CD8-positive, alpha-beta memory T cell (primary cell): ENCODE results near the gene IL32. TPM values are rescaled to one million over a fixed set of nuclear protein-coding genes. Genes with fewer than 3 reads are reported as not detected.
A peak's percentile ranks its signal among the peaks of the same experiment; 100 is the strongest.
"Not testable (repeated sequence)": the region's sequence is repeated elsewhere in the genome, so short reads cannot be mapped to it uniquely, and the experiment has no call there.

Experiments used
- CTCF ChIA-PET: fragments of 350-600 bp; sonication (Branson Sonifier 250); formaldehyde crosslinking; loops from one replicate; lab custom pipeline; 2021; ENCODE audit warnings: antibody characterized with exemption; lab: Charles Lee
- POLR2A ChIA-PET: fragments of 350-600 bp; sonication (Branson Sonifier 250); formaldehyde crosslinking; loops from one replicate; lab custom pipeline; 2021; ENCODE audit warnings: antibody characterized with exemption; lab: Charles Lee
- DNase-seq, 5 donors: peaks; one replicate each; pipeline versions ENCODE4 v3.0.0 to v3.0.0-alpha.2; 2020 to 2022; ENCODE audit warnings: mixed read lengths in 1 of 5
- H3K27ac ChIP-seq: one replicate; pipeline ENCODE4 v1.7.0; 2013; ENCODE audit warnings: low read depth, mild to moderate bottlenecking, low read length, moderate library complexity
- H3K27me3 ChIP-seq: 2 replicates; pipeline ENCODE4 v1.7.0; 2013; ENCODE audit warnings: low read length, mild to moderate bottlenecking; ENCODE audit not compliant: insufficient read depth, poor library complexity, severe bottlenecking
- H3K36me3 ChIP-seq: 2 replicates; pipeline ENCODE4 v1.7.0; 2013; ENCODE audit warnings: mild to moderate bottlenecking, low read length, moderate library complexity; ENCODE audit not compliant: insufficient read depth
- H3K4me1 ChIP-seq: 2 replicates; pipeline ENCODE4 v1.7.0; 2013; ENCODE audit warnings: mild to moderate bottlenecking, low read length, moderate library complexity; ENCODE audit not compliant: insufficient read depth
- H3K4me3 ChIP-seq: 2 replicates; pipeline ENCODE4 v1.7.0; 2013; ENCODE audit warnings: mild to moderate bottlenecking, low read length
- H3K9me3 ChIP-seq: 2 replicates; pipeline ENCODE4 v1.7.0; 2013; ENCODE audit warnings: mild to moderate bottlenecking, low read length
- H3K27ac Mint-ChIP-seq, 8 donors: one replicate each; pipeline ENCODE4 v1.8.0; 2020 to 2021; ENCODE audit warnings: mixed read lengths in 8 of 8, mild to moderate bottlenecking in 6 of 8, inconsistent platforms in 3 of 8, moderate library complexity in 3 of 8
- H3K27me3 Mint-ChIP-seq, 2 donors: one replicate each; pipeline ENCODE4 v1.8.0; 2020 to 2021; ENCODE audit warnings: mixed read lengths in 2 of 2, mild to moderate bottlenecking in 1 of 2, moderate library complexity in 1 of 2
- H3K36me3 Mint-ChIP-seq, 3 donors: one replicate each; pipeline ENCODE4 v1.8.0; 2020 to 2021; ENCODE audit warnings: mixed read lengths in 3 of 3, inconsistent platforms in 1 of 3, mild to moderate bottlenecking in 1 of 3
- H3K4me1 Mint-ChIP-seq, 3 donors: one replicate each; pipeline ENCODE4 v1.8.0; 2020 to 2021; ENCODE audit warnings: mixed read lengths in 3 of 3, inconsistent platforms in 1 of 3, mild to moderate bottlenecking in 1 of 3
- H3K4me3 Mint-ChIP-seq, 7 donors: one replicate each; pipeline ENCODE4 v1.8.0; 2020 to 2021; ENCODE audit warnings: mixed read lengths in 7 of 7, mild to moderate bottlenecking in 6 of 7, moderate library complexity in 4 of 7, inconsistent platforms in 2 of 7
- H3K9me3 Mint-ChIP-seq, 5 donors: one replicate each; pipeline ENCODE4 v1.8.0; 2020 to 2022; ENCODE audit warnings: mixed read lengths in 5 of 5, mild to moderate bottlenecking in 3 of 5, moderate library complexity in 2 of 5, inconsistent platforms in 1 of 5
- polyA plus RNA-seq: library from polyadenylated mRNA; unstranded; fragments of 300-500 nt; fragmentation: Illumina TruSeq; gene quantifications from one replicate; pipeline ENCODE4 v1.2.3, GENCODE V29; 2021
- total RNA-seq, 2 experiments: library from RNA; stranded (reverse); gene quantifications; one replicate each; pipeline ENCODE4 v1.2.3, GENCODE V29; 2021

The IL32 gene
- total and polyA plus RNA-seq, 3 experiments from 2014 or later = 975 to 3,843 (median 992) TPM

DNA sequence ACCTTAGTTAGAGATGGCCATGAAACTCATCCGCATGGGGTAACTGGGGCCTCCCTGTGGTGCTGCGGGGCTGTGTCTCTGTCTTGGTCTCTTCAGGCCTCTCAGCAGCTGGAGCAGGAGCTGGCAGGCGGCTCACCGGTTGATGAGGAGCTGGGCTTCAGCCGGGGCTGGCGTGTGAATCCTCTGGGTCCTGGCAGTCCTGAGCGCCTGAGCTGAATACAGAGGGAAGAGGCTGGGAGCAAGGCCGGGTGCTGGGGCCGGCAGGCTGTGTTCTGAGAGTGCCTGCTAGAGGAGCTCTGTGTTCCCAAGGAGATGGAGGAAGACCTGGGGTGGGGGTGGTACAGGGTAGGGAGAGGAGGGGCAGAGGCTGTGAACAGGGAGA lies 9.7 kb upstream of the IL32 start:
- ChIA-PET POLR2A (interaction anchor here (1.4 to 2.0 kb wide), 3 partner anchors 24 to 74 kb away, joined by 3 to 8 read pairs (median 4); no protein-coding TSS in a partner anchor), CTCF (interaction anchor here (1.0 to 6.4 kb wide), 6 partner anchors 9 to 74 kb away, joined by 3 to 190 read pairs (median 4); partner anchors contain the start of genes IL32 and ZNF213)
- Mint-ChIP-seq H3K36me3 (peaks cover 0 to 33% (median 6%) of the 10 kb centered on the region in 3 donors), H3K4me1 (peaks cover 43 to 75% (median 58%) of the 10 kb centered on the region in 3 donors), H3K4me3 (peak overlapping the region in 6 of 7 donors; percentile 55 to 81 (median 75)), H3K27ac (peak overlapping the region in 6 of 8 donors; percentile 72 to 95 (median 90))
- not testable (repeated sequence) for DNase-seq, H3K36me3 ChIP-seq, H3K27me3 ChIP-seq, H3K9me3 ChIP-seq, H3K9me3 Mint-ChIP-seq, H3K4me3 ChIP-seq, H3K27ac ChIP-seq, H3K27me3 Mint-ChIP-seq
- H3K4me1 ChIP-seq = peaks cover 42% of the 10 kb centered on the region

DNA sequence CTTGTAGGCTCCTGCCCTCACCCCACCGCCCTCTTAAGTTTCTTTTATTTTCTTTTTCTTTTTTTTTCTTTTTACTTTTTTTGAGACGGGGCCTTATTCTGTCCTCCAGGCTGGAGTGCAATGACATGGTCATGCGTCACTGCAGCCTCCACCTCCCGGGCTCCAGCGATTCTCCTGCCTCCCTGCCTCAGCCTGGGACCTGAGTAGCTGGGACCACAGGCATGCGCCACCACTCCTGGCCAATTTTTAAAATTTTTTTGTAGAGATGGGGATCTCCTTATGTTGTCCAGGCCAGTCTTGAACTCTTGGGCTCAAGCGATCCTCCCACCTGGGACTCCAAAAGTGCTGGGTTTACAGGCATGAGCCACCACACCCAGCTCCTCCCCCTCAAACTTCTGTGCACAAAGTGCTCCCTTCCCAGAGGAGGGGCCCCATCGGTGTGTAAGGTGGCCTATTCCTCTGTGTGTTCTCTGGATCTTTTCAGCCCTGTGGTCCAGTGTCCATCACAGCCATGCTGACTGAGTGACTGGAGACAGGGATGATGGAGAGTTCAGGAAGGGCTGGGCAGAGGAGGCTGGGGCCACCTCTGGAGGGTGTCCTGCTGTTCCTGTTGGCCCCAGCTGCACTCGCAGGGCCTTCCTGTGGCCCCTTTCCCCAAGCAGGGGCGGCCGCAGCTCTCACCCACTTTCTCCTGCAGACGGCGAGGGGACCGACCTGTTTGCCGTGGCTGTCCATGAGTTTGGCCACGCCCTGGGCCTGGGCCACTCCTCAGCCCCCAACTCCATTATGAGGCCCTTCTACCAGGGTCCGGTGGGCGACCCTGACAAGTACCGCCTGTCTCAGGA lies 8.9 kb upstream of the IL32 start:
- H3K36me3 Mint-ChIP-seq = peaks cover 0 to 33% (median 6%) of the 10 kb centered on the region in 3 donors
- H3K27me3 Mint-ChIP-seq = no peaks in the 10 kb centered on the region
- DNase-seq = no peak
- H3K4me3 ChIP-seq = no peak overlapping the region
- no peaks in the 10 kb centered on the region for H3K36me3 ChIP-seq
- H3K27me3 ChIP-seq = no peaks in the 10 kb centered on the region
- H3K9me3 ChIP-seq = no peaks in the 10 kb centered on the region
- peaks cover 43 to 67% (median 51%) of the 10 kb centered on the region in 3 donors for H3K4me1 Mint-ChIP-seq
- H3K27ac Mint-ChIP-seq = peak overlapping the region in 7 of 8 donors; percentile 43 to 99 (median 76)
- H3K4me1 ChIP-seq = peaks cover 42% of the 10 kb centered on the region
- ChIA-PET POLR2A (interaction anchor here (0.6 to 2.0 kb wide), 3 partner anchors 18 to 54 kb away, joined by 3 to 4 read pairs (median 4); no protein-coding TSS in a partner anchor), CTCF (interaction anchor here (0.8 to 6.4 kb wide), 9 partner anchors 8 to 103 kb away, joined by 3 to 190 read pairs (median 3); partner anchors contain the start of genes IL32, ZNF213 and ZSCAN10)
- no peaks in the 10 kb centered on the region for H3K9me3 Mint-ChIP-seq
- no peak overlapping the region for H3K27ac ChIP-seq
- H3K4me3 Mint-ChIP-seq = peak overlapping the region; percentile 59 to 96 (median 68)

DNA sequence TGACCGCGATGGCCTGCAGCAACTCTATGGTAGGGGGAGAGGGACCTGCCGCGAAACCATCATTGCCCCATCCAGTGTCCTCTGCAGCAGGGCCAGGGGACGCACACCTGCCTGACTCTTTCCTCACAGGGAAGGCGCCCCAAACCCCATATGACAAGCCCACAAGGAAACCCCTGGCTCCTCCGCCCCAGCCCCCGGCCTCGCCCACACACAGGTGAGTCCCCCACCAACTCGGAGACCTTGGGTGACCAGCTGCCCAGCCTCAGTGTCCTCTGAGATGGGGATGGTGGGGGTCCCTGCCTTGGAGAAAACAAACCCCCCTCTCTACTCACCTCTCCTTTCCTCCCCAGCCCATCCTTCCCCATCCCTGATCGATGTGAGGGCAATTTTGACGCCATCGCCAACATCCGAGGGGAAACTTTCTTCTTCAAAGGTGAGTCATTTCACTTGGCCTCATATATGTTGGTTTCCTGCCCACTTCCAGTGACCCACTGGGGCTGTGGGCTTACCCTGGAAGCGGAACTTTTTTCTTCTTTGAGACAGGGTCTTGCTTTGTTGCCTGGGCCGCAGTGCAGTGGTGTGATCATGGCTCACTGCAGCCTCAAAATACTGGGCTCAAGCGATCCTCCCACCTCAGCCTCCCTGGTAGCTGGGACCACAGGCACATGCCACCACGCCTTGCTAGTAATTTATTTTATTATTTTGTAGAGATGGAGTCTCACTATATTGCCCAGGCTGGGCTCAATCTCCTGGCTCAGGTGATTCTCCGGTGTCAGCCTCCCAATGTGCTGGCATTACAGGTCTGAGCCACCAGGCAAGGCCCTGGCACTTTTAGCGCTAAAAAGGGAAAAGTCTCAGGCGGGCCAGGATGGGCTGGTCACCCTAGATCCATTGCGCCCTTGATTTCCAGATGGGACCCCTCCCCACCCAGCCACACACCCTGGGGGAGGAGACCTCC lies 8.0 kb upstream of the IL32 start:
- ChIA-PET POLR2A (interaction anchor here (0.6 to 2.8 kb wide), 5 partner anchors 9 to 72 kb away, joined by 3 to 28 read pairs (median 5); no protein-coding TSS in a partner anchor), CTCF (interaction anchor here (1.1 to 6.4 kb wide), 22 partner anchors 10 to 108 kb away, joined by 3 to 190 read pairs (median 7); partner anchors contain the start of genes BICDL2, HCFC1R1, MMP25 and THOC6)
- Histone ChIP-seq H3K9me3 (no peaks in the 10 kb centered on the region), H3K27ac (no peak overlapping the region), H3K36me3 (no peaks in the 10 kb centered on the region), H3K27me3 (no peaks in the 10 kb centered on the region), H3K4me3 (peak overlapping the region; percentile 71), H3K4me1 (peaks cover 47% of the 10 kb centered on the region)
- DNase-seq = no peak
- Mint-ChIP-seq H3K27ac (peak overlapping the region; percentile 51 to 99 (median 86)), H3K4me3 (peak overlapping the region; percentile 37 to 96 (median 63)), H3K9me3 (no peaks in the 10 kb centered on the region), H3K4me1 (peaks cover 42 to 69% (median 52%) of the 10 kb centered on the region in 3 donors), H3K27me3 (no peaks in the 10 kb centered on the region), H3K36me3 (peaks cover 0 to 30% (median 6%) of the 10 kb centered on the region in 3 donors)

DNA sequence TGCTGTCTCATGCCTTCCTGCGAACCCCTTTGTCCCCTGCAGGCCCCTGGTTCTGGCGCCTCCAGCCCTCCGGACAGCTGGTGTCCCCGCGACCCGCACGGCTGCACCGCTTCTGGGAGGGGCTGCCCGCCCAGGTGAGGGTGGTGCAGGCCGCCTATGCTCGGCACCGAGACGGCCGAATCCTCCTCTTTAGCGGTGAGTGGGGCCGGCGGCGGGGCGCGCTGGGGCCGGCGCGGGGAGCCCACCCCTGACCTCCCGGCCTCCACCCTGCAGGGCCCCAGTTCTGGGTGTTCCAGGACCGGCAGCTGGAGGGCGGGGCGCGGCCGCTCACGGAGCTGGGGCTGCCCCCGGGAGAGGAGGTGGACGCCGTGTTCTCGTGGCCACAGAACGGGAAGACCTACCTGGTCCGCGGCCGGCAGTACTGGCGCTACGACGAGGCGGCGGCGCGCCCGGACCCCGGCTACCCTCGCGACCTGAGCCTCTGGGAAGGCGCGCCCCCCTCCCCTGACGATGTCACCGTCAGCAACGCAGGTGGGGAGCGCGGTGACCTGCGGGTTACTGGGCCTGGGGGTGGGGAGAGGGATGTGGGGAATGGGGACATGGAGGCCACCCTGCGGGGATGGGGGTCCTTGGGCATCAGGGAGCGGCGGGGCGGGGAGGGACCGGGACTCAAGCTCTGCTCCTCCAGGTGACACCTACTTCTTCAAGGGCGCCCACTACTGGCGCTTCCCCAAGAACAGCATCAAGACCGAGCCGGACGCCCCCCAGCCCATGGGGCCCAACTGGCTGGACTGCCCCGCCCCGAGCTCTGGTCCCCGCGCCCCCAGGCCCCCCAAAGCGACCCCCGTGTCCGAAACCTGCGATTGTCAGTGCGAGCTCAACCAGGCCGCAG lies 7.1 kb upstream of the IL32 start:
- H3K9me3 ChIP-seq = no peaks in the 10 kb centered on the region
- CTCF ChIA-PET = interaction anchor here (0.7 to 6.4 kb wide), 31 partner anchors 10 to 107 kb away, joined by 3 to 190 read pairs (median 6); partner anchors contain the start of genes BICDL2, CLDN9, HCFC1R1 and MMP25
- H3K27ac Mint-ChIP-seq = peak overlapping the region; percentile 75 to 97 (median 87)
- no peaks in the 10 kb centered on the region for H3K27me3 Mint-ChIP-seq
- POLR2A ChIA-PET = interaction anchor here (0.6 to 2.8 kb wide), 11 partner anchors 8 to 100 kb away, joined by 3 to 28 read pairs (median 5); partner anchors contain the start of gene ZNF213
- no peaks in the 10 kb centered on the region for H3K27me3 ChIP-seq
- peaks cover 0 to 30% (median 6%) of the 10 kb centered on the region in 3 donors for H3K36me3 Mint-ChIP-seq
- peaks cover 46 to 75% (median 60%) of the 10 kb centered on the region in 3 donors for H3K4me1 Mint-ChIP-seq
- H3K4me1 ChIP-seq = peaks cover 47% of the 10 kb centered on the region
- peak overlapping the region; percentile 71 for H3K4me3 ChIP-seq
- no peaks in the 10 kb centered on the region for H3K36me3 ChIP-seq
- H3K4me3 Mint-ChIP-seq = peak overlapping the region; percentile 90 to 97 (median 93)
- peak; percentile 38 to 75 (median 49) for DNase-seq
- peak overlapping the region; percentile 75 for H3K27ac ChIP-seq
- H3K9me3 Mint-ChIP-seq = no peaks in the 10 kb centered on the region

DNA sequence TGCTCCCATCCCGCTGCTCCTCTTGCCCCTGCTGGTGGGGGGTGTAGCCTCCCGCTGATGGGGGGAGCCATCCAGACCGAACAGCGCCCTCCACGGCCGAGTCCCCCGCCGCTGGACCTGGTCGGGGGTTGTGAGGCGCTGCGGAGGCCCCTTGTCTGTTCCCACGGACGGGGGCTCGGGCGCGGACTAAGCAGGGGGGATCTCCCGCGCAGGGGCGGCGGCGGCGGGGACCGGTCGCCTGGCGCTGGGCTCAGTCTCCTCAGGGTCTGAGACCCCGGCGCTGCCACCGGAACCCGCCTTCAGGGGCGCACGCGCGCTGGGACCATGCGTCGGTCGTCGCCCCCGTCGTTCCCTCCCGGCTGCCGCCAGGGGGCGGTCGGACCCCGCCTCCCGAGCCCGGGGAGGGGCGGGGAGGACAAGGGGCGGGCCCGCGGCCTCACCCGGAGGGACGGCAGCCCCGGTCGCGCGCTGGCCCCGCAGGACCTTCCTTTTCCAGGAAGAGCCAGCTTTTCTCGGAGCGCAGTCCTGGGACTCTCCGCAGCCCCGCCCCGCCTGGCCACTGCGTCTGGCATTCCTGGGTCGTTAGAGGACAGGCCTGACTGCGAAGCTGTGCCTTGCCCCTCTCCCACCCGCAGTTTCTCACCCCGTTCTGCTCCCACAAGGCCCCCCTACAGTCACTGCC lies 6.3 kb upstream of the IL32 start:
- DNase-seq = peak; percentile 83 to 89 (median 85)
- POLR2A ChIA-PET = interaction anchor here (0.6 to 2.8 kb wide), 9 partner anchors 9 to 99 kb away, joined by 3 to 28 read pairs (median 5); partner anchors contain the start of gene ZNF213
- H3K27ac ChIP-seq = peak overlapping the region; percentile 75
- Mint-ChIP-seq H3K27ac (peak overlapping the region; percentile 85 to 97 (median 91)), H3K9me3 (no peaks in the 10 kb centered on the region), H3K4me3 (peak overlapping the region; percentile 90 to 97 (median 93)), H3K27me3 (no peaks in the 10 kb centered on the region), H3K36me3 (peaks cover 0 to 23% (median 4%) of the 10 kb centered on the region in 3 donors), H3K4me1 (peaks cover 46 to 76% (median 61%) of the 10 kb centered on the region in 3 donors)
- no peaks in the 10 kb centered on the region for H3K36me3 ChIP-seq
- peak overlapping the region; percentile 71 for H3K4me3 ChIP-seq
- H3K9me3 ChIP-seq = no peaks in the 10 kb centered on the region
- H3K27me3 ChIP-seq = no peaks in the 10 kb centered on the region
- H3K4me1 ChIP-seq = peaks cover 51% of the 10 kb centered on the region
- CTCF ChIA-PET = interaction anchor here (0.7 to 6.4 kb wide), 36 partner anchors 8 to 207 kb away, joined by 3 to 190 read pairs (median 6); partner anchors contain the start of genes BICDL2, CLDN9, HCFC1R1 and MMP25

DNA sequence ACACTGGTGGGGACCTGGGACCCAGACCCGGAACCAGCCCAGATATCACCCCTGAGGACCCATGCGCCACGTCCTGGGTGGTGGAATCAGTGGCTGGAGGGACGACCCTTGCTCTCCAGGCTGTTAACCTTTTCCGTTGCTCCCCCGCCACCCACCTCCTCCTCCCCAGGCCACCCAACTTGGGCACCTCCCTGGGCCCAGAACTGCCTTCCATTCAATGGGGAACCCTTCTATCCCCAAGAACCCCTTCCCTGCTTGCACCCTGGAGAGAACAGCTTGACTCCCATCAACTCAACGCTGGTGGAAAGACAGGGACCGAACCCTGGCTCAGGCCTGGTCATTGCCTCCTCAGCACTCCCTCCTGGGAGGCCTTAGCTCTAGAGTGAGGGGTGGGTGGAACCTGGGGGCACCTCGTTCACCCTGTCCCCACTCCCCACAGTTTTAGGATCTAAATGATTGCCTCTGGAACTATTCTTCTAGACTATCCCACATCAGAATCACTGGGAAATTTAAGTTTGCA lies 5.7 kb upstream of the IL32 start:
- Mint-ChIP-seq H3K27ac (peak overlapping the region; percentile 78 to 97 (median 90)), H3K36me3 (peaks cover 0 to 20% (median 2%) of the 10 kb centered on the region in 3 donors), H3K27me3 (no peaks in the 10 kb centered on the region), H3K4me1 (peaks cover 46 to 77% (median 61%) of the 10 kb centered on the region in 3 donors), H3K4me3 (peak overlapping the region; percentile 81 to 97 (median 89)), H3K9me3 (no peaks in the 10 kb centered on the region)
- ChIA-PET POLR2A (interaction anchor here (2.4 to 2.8 kb wide), 2 partner anchors 16 to 70 kb away, joined by 27 to 28 read pairs; no protein-coding TSS in a partner anchor), CTCF (interaction anchor here (0.7 to 6.4 kb wide), 23 partner anchors 8 to 206 kb away, joined by 3 to 190 read pairs (median 8); partner anchors contain the start of genes MMP25, ZNF213 and ZSCAN10)
- DNase-seq = no peak
- Histone ChIP-seq H3K4me1 (peaks cover 54% of the 10 kb centered on the region), H3K27me3 (no peaks in the 10 kb centered on the region), H3K36me3 (no peaks in the 10 kb centered on the region), H3K27ac (peak overlapping the region; percentile 75), H3K4me3 (peak overlapping the region; percentile 71), H3K9me3 (no peaks in the 10 kb centered on the region)
